ENCODE measurements around the gene TBL1XR1.

GRCh38 chr3:177197727-177198460 is 612 bp upstream of the TBL1XR1 start:
- no peak for TF ChIP-seq CTCF (conservative IDR thresholded peaks at IDR 0.05; ENCODE audit: low read depth, low read length)
- TF ChIP-seq EZH2 (IDR thresholded peaks at IDR 0.05; ENCODE audit: borderline replicate concordance, low read depth, low read length, poor library complexity, severe bottlenecking) = no peak
